HepG2 (cell line): ENCODE results near the gene ZNF544. TPM values are rescaled to one million over a fixed set of nuclear protein-coding genes. Genes with fewer than 3 reads are reported as not detected.

Experiments
- ATRX ChIP-seq: sonication (generic); formaldehyde crosslinking; IDR thresholded peaks from 2 replicates; pipeline ENCODE4 v1.4.0; 2020; ENCODE audit warnings: missing genetic modification reagents, borderline replicate concordance
- HES4 ChIP-seq: sonication (generic); formaldehyde crosslinking; IDR thresholded peaks from 2 replicates; pipeline ENCODE4 v1.9.0; 2021; ENCODE audit warnings: mild to moderate bottlenecking, missing genetic modification reagents, borderline replicate concordance
- HIVEP1 ChIP-seq: sonication (generic); formaldehyde crosslinking; IDR thresholded peaks from 2 replicates; pipeline ENCODE4 v1.4.0; 2020; ENCODE audit warnings: mild to moderate bottlenecking, missing genetic modification reagents
- NFIB ChIP-seq: sonication (generic); formaldehyde crosslinking; IDR thresholded peaks from 2 replicates; pipeline ENCODE4 v1.9.0; 2021; ENCODE audit warnings: missing genetic modification reagents, mild to moderate bottlenecking, borderline replicate concordance
- PTBP1 ChIP-seq: fragments of 200-400 bp; formaldehyde crosslinking; IDR thresholded peaks from 2 replicates; pipeline ENCODE4 v1.6.1; 2018; ENCODE audit warnings: low read length, low read depth; ENCODE audit not compliant: poor library complexity, severe bottlenecking
- RCOR2 ChIP-seq: IDR thresholded peaks from 2 replicates; pipeline ENCODE4 v1.6.1; 2016; ENCODE audit warnings: missing biosample characterization, missing genetic modification reagents
- RFX5 ChIP-seq: IDR thresholded peaks from 2 replicates; pipeline ENCODE4 v1.6.1; 2011; ENCODE audit warnings: low read depth, low read length, improper control_type of control experiment
- SNAI1 ChIP-seq: sonication (generic); formaldehyde crosslinking; IDR thresholded peaks from 2 replicates; pipeline ENCODE4 v1.5.0; 2020; ENCODE audit warnings: mild to moderate bottlenecking, missing genetic modification reagents, borderline replicate concordance
- SOX6 ChIP-seq, 2 experiments: fragments of 450-650 bp in 1 of 2; sonication (generic) in 1 of 2; formaldehyde crosslinking in 1 of 2; IDR thresholded peaks; 2 replicates each; pipeline versions ENCODE4 v1.4.0 to v1.6.1; 2017 to 2020; ENCODE audit warnings: antibody characterized with exemption in 1 of 2, mild to moderate bottlenecking in 1 of 2, missing genetic modification reagents in 1 of 2
- TAF15 ChIP-seq: fragments of 200-400 bp; formaldehyde crosslinking; IDR thresholded peaks from one replicate; pipeline ENCODE4 v1.6.1; 2018; ENCODE audit warnings: mild to moderate bottlenecking, low read depth, low read length; ENCODE audit not compliant: poor library complexity, severe bottlenecking
- YY1 ChIP-seq: IDR thresholded peaks from 2 replicates; pipeline ENCODE4 v1.6.1; 2011; ENCODE audit warnings: low read length, low read depth, moderate library complexity, mild to moderate bottlenecking; ENCODE audit not compliant: insufficient read depth, insufficient replicate concordance
- ZEB1 ChIP-seq: IDR thresholded peaks from 2 replicates; pipeline ENCODE4 v1.6.1; 2012; ENCODE audit warnings: mild to moderate bottlenecking, low read depth, inconsistent platforms; ENCODE audit not compliant: insufficient replicate concordance
- ZFP41 ChIP-seq: sonication (generic); formaldehyde crosslinking; IDR thresholded peaks from 2 replicates; pipeline ENCODE4 v1.4.0; 2020; ENCODE audit warnings: mild to moderate bottlenecking, missing genetic modification reagents, borderline replicate concordance
- ZNF138 ChIP-seq: sonication (generic); formaldehyde crosslinking; IDR thresholded peaks from 2 replicates; pipeline ENCODE4 v1.5.0; 2020; ENCODE audit warnings: mild to moderate bottlenecking, low read depth, missing genetic modification reagents
- ZNF224 ChIP-seq: sonication (generic); formaldehyde crosslinking; IDR thresholded peaks from 2 replicates; pipeline ENCODE4 v1.5.0; 2020; ENCODE audit warnings: mild to moderate bottlenecking, missing genetic modification reagents
- ZNF331 ChIP-seq: sonication (generic); formaldehyde crosslinking; IDR thresholded peaks from 2 replicates; pipeline ENCODE4 v1.4.0; 2020; ENCODE audit warnings: missing genetic modification reagents
- ZNF354B ChIP-seq: sonication (generic); formaldehyde crosslinking; IDR thresholded peaks from 2 replicates; pipeline ENCODE4 v1.8.0; 2022; ENCODE audit warnings: mild to moderate bottlenecking, missing genetic modification reagents
- ZNF556 ChIP-seq: sonication (generic); formaldehyde crosslinking; IDR thresholded peaks from 2 replicates; pipeline ENCODE4 v1.4.0; 2020; ENCODE audit warnings: mild to moderate bottlenecking, missing genetic modification reagents, borderline replicate concordance
- ZNF598 ChIP-seq: sonication (generic); formaldehyde crosslinking; IDR thresholded peaks from 2 replicates; pipeline ENCODE4 v1.5.1; 2020; ENCODE audit warnings: mild to moderate bottlenecking, missing genetic modification reagents, borderline replicate concordance
- ZNF839 ChIP-seq: sonication (generic); formaldehyde crosslinking; IDR thresholded peaks from 2 replicates; pipeline ENCODE4 v1.4.0; 2020; ENCODE audit warnings: missing genetic modification reagents, mild to moderate bottlenecking, borderline replicate concordance
- ZSCAN22 ChIP-seq: sonication (generic); formaldehyde crosslinking; IDR thresholded peaks from 2 replicates; pipeline ENCODE4 v1.4.0; 2020; ENCODE audit warnings: mild to moderate bottlenecking, missing genetic modification reagents
- ZSCAN29 ChIP-seq: sonication (generic); formaldehyde crosslinking; conservative IDR thresholded peaks from 2 replicates; pipeline ENCODE4 v1.4.0; 2020; ENCODE audit warnings: mild to moderate bottlenecking, missing genetic modification reagents
- polyA plus RNA-seq, 8 experiments: library from polyadenylated mRNA; depleted of rRNA in 3 of 8; stranded (reverse) in 7 of 8; unstranded in 1 of 8; fragments of >200 nt; fragmentation: Illumina TruSeq in 4 of 8; extraction: Trizol in 4 of 8; gene quantifications; 2 replicates each; pipeline versions ENCODE4 v1.2.1 to v1.2.3, GENCODE V29; 2011 to 2016; ENCODE audit warnings: low read depth in 4 of 8, missing spikeins in 1 of 8, mixed read lengths in 1 of 8; ENCODE audit not compliant: insufficient read depth in 1 of 8
- total RNA-seq, 5 experiments: library from RNA; depleted of rRNA; stranded (reverse); fragments of >200 nt; fragmentation: Illumina TruSeq; extraction: Trizol; gene quantifications; 2 replicates each; pipeline ENCODE4 v1.2.3, GENCODE V29; 2016; ENCODE audit warnings: low read depth in 1 of 5
- TF ChIP-seq, protein P1 (sequence below): sonication (generic); formaldehyde crosslinking; IDR thresholded peaks from 2 replicates; pipeline ENCODE4 v1.8.0; 2022; ENCODE audit warnings: missing genetic modification reagents, mild to moderate bottlenecking, inconsistent platforms, borderline replicate concordance
- TF ChIP-seq, protein P2 (sequence below): sonication (generic); formaldehyde crosslinking; IDR thresholded peaks from 2 replicates; pipeline ENCODE4 v1.4.0; 2020; ENCODE audit warnings: missing genetic modification reagents, borderline replicate concordance
- TF ChIP-seq, protein P3 (sequence below): IDR thresholded peaks from 2 replicates; pipeline ENCODE4 v1.6.1; 2016; ENCODE audit warnings: missing biosample characterization, missing genetic modification reagents, low read depth

The ZNF544 gene
- total and polyA plus RNA-seq, 2 of the 13 experiments (the other 11 are each of a cell fraction or from before 2014, with no cell fraction given): 13.1 to 17.0 TPM

DNA sequence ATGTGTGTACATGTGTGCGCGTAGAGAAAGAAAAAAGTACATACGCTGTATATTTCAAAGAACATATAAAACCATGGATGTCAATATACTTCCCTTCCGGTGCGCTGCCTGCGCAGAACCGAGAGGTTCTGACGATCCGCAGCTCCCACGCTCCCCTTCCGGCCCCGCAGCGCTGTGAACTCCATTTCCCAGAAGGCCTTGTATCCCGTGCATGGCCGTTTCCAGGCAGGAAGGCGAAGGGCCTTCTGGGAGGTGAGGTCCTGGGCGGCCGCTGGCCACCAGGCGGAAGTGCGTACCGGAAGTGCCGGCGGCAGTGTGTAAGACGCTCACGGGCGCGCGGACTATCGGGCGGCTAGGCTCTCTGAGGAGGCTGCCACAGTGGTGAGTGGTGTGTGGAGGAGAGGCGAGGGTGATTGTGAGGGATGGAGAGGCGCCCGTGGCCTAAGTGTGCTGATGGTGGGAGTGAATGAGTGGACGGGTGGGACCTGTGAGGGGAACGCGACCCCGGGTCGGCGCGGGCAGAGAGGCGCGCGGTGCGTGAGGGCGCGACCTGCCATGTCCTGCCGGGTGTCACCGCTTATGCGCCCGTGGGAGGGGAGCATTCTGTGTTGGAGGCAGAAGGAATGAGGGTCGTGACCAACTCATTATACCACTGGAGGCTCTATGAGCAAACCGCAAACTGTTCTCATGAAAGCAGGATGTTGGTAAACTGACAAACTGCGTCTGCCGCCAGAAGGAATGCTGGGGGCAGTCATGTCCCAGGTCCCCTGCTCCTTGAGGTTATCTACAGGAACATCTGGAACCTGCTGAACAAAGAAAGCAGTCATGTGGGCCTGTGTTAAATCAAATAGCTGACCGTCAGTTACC, 76.6 kb downstream of the ZNF544 start, which contains the start of gene ERVK3-1 (continued):
- TF ChIP-seq ZNF138 (CRISPR knock-in tag): peak; percentile 49; the same call in 1 of the 2 replicates
- TF ChIP-seq HES4 (CRISPR knock-in tag): no peak
- peak; percentile 86 for TF ChIP-seq YY1
- no peak for TF ChIP-seq SOX6 (IDR thresholded peaks at IDR 0.05)
- peak; percentile 26; the same call in 1 of the 2 replicates for TF ChIP-seq SOX6 (CRISPR knock-in tag; IDR thresholded peaks at IDR 0.05)
- TF ChIP-seq ATRX: no peak
- TF ChIP-seq, protein P1, sequence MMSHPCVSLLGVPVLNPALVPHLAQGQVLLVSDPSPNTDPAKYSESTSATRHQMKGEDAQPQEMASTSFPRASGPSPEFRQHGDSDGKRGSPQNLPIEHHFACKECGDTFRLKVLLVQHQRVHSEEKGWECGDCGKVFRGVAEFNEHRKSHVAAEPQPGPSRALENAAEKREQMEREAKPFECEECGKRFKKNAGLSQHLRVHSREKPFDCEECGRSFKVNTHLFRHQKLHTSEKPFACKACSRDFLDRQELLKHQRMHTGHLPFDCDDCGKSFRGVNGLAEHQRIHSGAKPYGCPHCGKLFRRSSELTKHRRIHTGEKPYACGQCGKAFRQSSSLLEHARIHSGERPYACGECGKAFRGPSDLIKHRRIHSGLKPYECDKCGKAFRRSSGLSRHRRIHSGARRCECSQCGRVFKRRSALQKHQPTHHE (CRISPR knock-in tag): no peak
- no peak for TF ChIP-seq ZSCAN22
- no peak for TF ChIP-seq ZEB1
- TF ChIP-seq TAF15: peak; percentile 64
- no peak for TF ChIP-seq RCOR2 (CRISPR knock-in tag)
- TF ChIP-seq, protein P2, sequence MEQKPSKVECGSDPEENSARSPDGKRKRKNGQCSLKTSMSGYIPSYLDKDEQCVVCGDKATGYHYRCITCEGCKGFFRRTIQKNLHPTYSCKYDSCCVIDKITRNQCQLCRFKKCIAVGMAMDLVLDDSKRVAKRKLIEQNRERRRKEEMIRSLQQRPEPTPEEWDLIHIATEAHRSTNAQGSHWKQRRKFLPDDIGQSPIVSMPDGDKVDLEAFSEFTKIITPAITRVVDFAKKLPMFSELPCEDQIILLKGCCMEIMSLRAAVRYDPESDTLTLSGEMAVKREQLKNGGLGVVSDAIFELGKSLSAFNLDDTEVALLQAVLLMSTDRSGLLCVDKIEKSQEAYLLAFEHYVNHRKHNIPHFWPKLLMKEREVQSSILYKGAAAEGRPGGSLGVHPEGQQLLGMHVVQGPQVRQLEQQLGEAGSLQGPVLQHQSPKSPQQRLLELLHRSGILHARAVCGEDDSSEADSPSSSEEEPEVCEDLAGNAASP (CRISPR knock-in tag): peak; percentile 65
- no peak for TF ChIP-seq PTBP1
- 0 out of 2 replicates have a peak, but pooled peaks have one; percentile 47 for TF ChIP-seq SNAI1
- TF ChIP-seq ZNF598: peak; percentile 90; the same call in 1 of the 2 replicates
- TF ChIP-seq RFX5: 0 out of 2 replicates have a peak, but pooled peaks have one; percentile 4
- TF ChIP-seq ZNF839 (CRISPR knock-in tag): 0 out of 2 replicates have a peak, but pooled peaks have one; percentile 52
- TF ChIP-seq ZNF224 (CRISPR knock-in tag): no peak
- TF ChIP-seq NFIB (CRISPR knock-in tag): no peak
- TF ChIP-seq ZNF556: peak; percentile 85; the same call in 1 of the 2 replicates
- peak; percentile 44; the same call in 1 of the 2 replicates for TF ChIP-seq ZFP41
- TF ChIP-seq HIVEP1 (CRISPR knock-in tag): no peak
- TF ChIP-seq, protein P3, sequence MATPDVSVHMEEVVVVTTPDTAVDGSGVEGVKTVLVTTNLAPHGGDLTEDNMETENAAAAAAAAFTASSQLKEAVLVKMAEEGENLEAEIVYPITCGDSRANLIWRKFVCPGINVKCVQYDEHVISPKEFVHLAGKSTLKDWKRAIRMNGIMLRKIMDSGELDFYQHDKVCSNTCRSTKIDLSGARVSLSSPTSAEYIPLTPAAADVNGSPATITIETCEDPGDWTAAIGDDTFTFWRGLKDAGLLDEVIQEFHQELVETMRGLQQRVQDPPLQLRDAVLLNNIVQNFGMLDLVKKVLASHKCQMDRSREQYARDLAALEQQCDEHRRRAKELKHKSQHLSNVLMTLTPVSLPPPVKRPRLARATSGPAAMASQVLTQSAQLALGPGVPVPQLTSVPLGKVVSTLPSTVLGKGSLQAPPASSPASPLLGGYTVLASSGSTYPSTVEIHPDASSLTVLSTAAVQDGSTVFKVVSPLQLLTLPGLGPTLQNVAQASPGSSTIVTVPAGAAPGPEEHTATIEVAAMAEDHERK: peak; percentile 85
- no peak for TF ChIP-seq ZSCAN29
- peak; percentile 61; the same call in 1 of the 2 replicates for TF ChIP-seq ZNF354B (CRISPR knock-in tag)
- peak; percentile 72 for TF ChIP-seq ZNF331 (CRISPR knock-in tag)
